ENCODE data around the gene PPEF1. TPM values are rescaled to one million over a fixed set of nuclear protein-coding genes. Genes with fewer than 3 reads are reported as not detected.
"Not testable (repeated sequence)": the region's sequence is repeated elsewhere in the genome, so short reads cannot be mapped to it uniquely, and the experiment has no call there.

PPEF1 gene
- total RNA-seq, 6 experiments from 2014 or later: not detected

- no peak overlapping the region for H3K27ac Mint-ChIP-seq
- no peak for TF ChIP-seq CTCF (IDR thresholded peaks at IDR 0.05)
- DNase-seq: no peak
- no peak overlapping the region for H3K4me3 Mint-ChIP-seq
- H3K4me1 Mint-ChIP-seq (ENCODE audit: low read depth): no peaks in the 10 kb centered on the region
- H3K36me3 Mint-ChIP-seq (ENCODE audit: low read depth): no peaks in the 10 kb centered on the region
- peaks cover 9% of the 10 kb centered on the region; the same call in 1 of the 2 replicates for H3K27me3 Mint-ChIP-seq (ENCODE audit: insufficient read depth)
- H3K9me3 Mint-ChIP-seq: no peaks in the 10 kb centered on the region
These were observed 18.0 kb downstream of the PPEF1 start for GRCh38 chrX:18725310-18725943.

- Mint-ChIP-seq H3K36me3 (ENCODE audit: low read depth) (no peaks in the 10 kb centered on the region), H3K27ac (no peak overlapping the region), H3K27me3 (ENCODE audit: insufficient read depth) (peaks cover 5% of the 10 kb centered on the region; the same call in 1 of the 2 replicates), H3K9me3 (no peaks in the 10 kb centered on the region), H3K4me3 (no peak overlapping the region), H3K4me1 (ENCODE audit: low read depth) (no peaks in the 10 kb centered on the region)
- no peak for TF ChIP-seq CTCF (IDR thresholded peaks at IDR 0.05)
- no peak for DNase-seq
These were observed 25.8 kb downstream of the PPEF1 start for GRCh38 chrX:18733287-18733686.

- not testable (repeated sequence) for H3K27ac Mint-ChIP-seq; H3K4me3 Mint-ChIP-seq; H3K9me3 Mint-ChIP-seq; DNase-seq; H3K36me3 Mint-ChIP-seq (ENCODE audit: low read depth); H3K4me1 Mint-ChIP-seq (ENCODE audit: low read depth); H3K27me3 Mint-ChIP-seq (ENCODE audit: insufficient read depth)
These were observed 32.2 kb downstream of the PPEF1 start for GRCh38 chrX:18739609-18740008.

GRCh38 chrX:18748499-18748898, 41.1 kb downstream of the PPEF1 start:
- DNase-seq: no peak
- H3K27me3 Mint-ChIP-seq (ENCODE audit: insufficient read depth): peaks cover 6% of the 10 kb centered on the region
- no peak overlapping the region for H3K4me3 Mint-ChIP-seq
- no peaks in the 10 kb centered on the region for H3K4me1 Mint-ChIP-seq (ENCODE audit: low read depth)
- no peaks in the 10 kb centered on the region for H3K36me3 Mint-ChIP-seq (ENCODE audit: low read depth)
- no peak for TF ChIP-seq CTCF (IDR thresholded peaks at IDR 0.05)
- H3K9me3 Mint-ChIP-seq: no peaks in the 10 kb centered on the region
- H3K27ac Mint-ChIP-seq: no peak overlapping the region

- Mint-ChIP-seq H3K4me3 (no peak overlapping the region), H3K4me1 (ENCODE audit: low read depth) (no peaks in the 10 kb centered on the region), H3K9me3 (no peaks in the 10 kb centered on the region), H3K36me3 (ENCODE audit: low read depth) (no peaks in the 10 kb centered on the region), H3K27me3 (ENCODE audit: insufficient read depth) (peaks cover 7% of the 10 kb centered on the region), H3K27ac (no peak overlapping the region)
- DNase-seq: no peak
- no peak for TF ChIP-seq CTCF (IDR thresholded peaks at IDR 0.05)
These were observed 46.2 kb downstream of the PPEF1 start for GRCh38 chrX:18753631-18754030.

- no peaks in the 10 kb centered on the region for H3K36me3 Mint-ChIP-seq (ENCODE audit: low read depth)
- no peaks in the 10 kb centered on the region for H3K9me3 Mint-ChIP-seq
- H3K4me3 Mint-ChIP-seq: no peak overlapping the region
- H3K27ac Mint-ChIP-seq: no peak overlapping the region
- peaks cover 5% of the 10 kb centered on the region for H3K27me3 Mint-ChIP-seq (ENCODE audit: insufficient read depth)
- H3K4me1 Mint-ChIP-seq (ENCODE audit: low read depth): no peaks in the 10 kb centered on the region
- TF ChIP-seq CTCF (IDR thresholded peaks at IDR 0.05): no peak
- DNase-seq: no peak
These were observed 48.2 kb downstream of the PPEF1 start for GRCh38 chrX:18755651-18756050.

Data from HFFc6 (cell line).